HG03060 (cell line): ENCODE data around the gene IL17B.

Experiments used
- ATAC-seq: cut with Tn5 transposase; IDR thresholded peaks from one replicate; pipeline ENCODE4 v1.9.1; 2021; ENCODE audit warnings: low read depth, moderate number of reproducible peaks; ENCODE audit not compliant: unreplicated experiment

The IL17B gene

DNA sequence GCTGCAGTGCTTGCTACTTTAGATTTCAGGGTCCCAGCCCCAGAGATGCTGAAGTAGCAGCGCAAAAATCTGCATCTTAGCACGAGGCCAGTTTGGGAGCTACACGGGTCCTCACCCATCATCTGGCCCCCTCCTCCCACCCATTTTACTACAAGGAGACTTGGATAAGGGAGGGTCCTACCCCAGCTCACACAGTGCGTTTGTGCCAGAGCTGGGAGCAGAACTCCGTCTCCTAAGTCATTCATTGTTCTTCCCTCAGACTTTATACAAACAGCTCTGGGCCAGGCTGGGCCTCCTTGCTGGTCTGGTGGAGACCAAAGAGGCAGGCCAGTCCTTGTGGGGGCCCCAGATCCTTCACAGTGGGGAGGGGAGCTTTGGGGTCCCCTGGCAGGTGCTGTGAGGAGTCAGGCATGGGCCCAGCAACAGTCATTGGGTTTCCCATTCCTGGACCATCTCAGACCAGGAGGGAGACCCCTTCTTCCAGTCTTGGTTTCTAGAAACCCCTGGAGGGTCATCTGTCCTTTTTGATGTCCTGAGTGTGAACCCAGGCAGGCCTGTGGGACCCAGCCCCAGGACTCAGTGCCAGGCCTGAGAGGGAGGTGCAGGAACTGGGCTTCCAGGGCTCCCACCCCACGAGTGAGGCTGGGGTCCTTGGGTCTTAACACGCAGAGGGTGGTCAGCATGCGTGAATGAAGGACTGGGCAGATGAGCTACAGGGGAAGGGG is 2.3 kb upstream of the IL17B start:
- ATAC-seq = no peak

DNA sequence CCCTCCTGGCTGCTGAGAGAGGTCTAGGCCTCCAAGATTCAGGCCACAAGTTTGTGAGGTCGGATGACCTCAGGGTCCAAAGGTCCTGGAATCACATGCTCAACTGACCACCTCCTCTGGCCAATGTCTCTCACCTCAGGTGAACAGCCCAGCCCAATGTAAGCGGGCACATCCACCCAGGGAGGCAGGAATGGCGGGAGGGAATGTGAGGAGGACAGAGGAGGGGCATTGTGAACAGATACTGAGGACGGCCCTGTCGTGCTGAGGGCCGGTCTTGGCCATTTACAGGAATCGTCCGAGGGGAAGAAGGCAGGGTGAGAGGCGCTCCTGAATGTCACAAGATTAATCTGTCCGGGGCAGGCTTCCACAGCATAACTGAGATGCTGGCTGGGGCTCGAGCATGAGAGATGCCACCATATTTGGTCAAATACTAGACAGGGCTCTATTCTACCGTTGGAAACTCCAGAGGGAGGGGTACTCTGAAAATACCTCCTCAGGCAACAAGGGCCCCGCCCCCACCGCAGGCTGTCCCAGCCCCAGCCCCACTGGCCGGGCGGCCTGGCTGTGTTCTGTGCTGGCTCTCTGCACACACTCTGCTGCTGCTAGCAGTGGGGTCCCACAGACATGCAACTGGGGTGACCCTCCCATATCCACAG is 1.5 kb upstream of the IL17B start:
- ATAC-seq = no peak

DNA sequence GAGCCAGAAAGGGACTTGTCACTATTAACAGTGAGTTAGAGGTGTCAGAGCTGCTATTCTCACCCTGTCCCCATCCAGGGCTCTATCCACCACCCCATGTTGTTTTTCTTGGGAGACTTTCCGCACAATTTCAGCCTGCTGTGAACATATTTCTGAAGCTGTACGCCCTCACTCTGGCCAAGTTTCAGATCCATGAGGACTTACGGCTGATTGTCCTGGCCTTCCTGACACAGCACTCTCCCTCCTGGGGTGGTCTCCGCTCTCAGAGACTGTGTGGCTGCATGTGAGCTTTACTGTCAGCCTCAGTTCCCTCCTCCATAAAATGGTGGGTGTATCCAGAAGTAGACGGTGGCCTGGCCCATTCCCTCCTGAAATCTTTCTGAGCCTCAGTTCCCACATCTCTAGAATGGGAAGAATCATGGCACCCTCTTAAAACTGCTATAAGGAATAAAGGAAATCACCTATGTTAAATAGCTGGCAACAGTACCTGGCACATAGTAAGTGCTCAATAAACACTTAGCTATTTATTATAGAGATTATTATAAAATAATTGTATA is 804 bp upstream of the IL17B start:
- ATAC-seq = no peak

DNA sequence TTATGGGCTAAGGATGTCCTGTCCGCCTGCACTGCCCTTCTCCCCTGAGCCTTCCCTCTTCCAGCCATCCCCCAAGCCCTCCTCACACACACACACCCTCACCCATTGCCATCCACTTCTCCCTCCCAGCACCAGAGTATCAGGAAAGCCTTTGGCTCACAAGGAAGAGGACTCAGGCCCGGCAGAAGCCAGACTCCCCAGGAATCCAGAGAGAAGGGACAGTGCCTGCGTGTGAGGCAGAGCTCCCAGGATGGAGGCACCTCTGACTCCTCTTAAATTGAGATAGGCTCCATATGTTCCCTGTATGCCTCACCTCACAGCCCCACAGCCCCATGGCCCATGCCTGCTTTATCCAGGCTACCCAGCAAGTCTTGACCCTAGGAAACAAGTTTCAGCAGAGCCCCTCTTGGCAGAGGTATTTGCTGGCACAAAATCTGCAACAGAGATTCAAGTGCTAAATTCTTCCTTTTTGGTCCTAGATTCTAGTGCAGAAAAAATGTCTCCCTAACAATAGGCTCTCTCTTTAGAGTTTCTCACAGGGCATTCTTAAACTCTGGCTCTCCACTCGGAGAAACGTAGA is 761 bp downstream of the IL17B start:
- ATAC-seq = no peak

DNA sequence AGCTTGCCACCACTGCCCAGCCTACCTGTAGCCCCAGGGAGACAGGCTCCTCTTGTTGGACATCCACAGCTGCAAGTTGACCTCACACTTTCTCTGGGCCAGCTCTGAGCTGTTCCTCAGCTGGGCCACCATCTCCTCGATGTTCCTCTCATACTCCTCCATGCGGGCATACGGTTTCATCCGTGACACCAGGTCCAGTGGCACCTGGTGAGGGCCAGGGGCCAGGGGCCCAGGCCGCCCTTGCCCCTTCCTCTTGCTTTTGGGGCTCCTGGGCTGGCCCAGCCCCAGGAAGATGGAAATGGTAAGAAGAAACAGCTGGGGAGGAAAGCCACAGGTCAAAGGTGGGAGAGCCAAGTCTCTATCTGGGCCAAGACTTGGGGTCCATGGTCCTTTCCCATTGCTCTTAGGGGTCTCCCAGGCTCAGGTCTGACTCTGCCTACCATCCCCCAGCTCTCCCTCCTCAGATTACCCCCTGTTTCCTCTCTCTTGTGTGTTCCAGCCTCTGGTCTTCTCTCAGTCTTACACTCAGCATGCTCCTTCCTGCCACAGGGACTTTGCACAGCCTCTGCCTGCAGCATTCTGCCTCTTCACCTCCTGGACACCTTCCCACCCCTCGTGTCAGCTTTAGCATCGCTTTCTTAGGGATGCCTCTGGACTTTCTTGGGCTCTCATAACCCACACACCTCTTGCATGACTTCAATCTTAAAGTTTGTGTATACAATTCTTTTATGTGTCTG is 2.2 kb downstream of the IL17B start:
- no peak for ATAC-seq

DNA sequence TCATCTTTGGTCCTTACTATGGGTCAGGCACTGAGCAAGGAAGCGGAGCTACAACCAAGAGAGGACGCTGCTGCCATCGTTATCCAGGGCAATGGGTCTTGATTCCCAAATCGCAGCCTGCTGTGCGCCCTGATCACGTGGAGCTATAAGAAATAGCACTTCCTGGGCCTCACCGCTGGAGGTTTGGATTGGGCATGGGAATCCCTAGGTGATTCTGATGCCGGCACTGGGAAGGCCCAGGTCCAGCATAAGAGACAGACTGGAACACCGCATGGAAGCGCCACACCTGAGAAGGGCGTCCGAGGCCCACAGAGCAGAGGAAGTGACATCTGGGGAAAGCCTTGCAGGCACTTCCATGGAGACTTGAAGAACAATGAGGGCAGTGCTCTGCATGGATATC is 3.0 kb downstream of the IL17B start:
- no peak for ATAC-seq

DNA sequence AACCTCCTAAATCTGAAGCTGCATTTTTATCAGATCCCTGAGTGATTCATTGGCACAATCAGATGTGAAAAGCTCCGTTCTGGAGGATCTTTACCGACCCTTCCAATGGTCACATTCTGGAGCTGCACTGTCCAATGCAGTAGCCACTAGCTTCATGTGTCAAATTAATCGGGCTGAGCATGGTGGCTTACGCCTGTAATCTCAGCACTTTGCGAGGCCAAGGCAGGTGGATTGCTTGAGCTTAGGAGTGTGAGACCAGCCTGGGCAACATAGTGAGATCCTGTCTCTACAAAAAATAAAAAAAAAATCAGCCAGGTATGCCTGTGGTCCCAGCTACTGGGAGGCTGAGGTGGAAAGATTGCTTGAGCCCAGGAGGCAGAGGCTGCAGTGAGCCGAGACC is 3.7 kb downstream of the IL17B start:
- no peak for ATAC-seq

DNA sequence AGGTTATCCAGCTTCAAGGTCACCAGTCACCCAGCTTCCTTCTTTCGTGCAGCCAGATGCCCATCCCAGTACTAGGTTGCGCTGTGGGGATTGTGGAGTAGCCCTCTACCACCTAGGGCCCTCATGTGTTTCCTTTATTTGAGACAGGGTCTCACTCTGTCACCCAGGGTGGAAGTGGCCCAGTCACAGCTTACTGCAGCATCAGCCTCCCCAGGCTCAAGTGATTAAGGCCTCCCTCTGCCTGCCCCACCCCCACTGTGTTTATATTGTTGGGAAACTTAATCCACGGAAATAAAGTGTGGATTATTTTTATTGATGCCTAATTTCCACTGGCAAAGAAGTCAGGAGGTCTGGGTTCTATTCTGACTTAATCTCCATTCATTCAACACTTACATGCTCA is 4.3 kb downstream of the IL17B start:
- no peak for ATAC-seq

DNA sequence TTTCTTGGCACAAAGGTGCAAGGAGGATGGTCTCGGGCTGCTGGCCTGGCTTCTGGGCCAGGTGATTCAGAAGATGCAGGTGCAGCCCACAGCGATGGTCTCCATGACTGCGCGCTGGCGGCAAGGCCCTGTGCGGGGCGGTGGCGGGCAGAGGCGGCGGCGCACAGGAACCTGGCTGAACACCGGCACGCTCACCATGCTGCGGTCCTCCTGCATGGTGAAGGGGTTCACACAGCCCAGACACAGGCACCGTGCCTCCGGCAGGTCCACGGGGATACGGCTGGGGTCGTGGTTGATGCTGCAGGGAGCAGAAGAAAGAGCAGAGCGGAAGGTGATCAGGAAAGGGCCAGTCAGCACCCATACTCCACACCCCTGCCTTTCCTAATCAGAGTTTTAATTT is 4.8 kb downstream of the IL17B start:
- ATAC-seq = no peak

DNA sequence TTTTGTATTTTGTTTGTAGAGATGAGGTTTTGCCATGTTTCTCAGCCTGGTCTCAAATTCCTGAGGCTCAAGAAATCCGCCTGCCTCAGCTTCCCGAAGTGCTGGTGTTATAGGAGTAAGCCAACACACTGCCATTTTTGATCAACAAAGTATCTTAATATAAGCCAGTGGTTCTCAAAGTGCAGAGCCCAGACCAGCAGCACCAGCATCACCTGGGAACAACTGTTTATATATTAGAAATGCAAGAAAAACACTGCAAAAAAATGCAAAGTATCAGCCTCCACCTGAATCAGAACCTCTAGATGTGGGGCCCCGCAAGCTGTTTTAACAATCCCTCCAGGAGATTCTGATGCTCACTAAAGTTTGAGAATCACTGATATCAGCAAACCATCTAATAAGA is 6.2 kb downstream of the IL17B start:
- ATAC-seq = no peak

DNA sequence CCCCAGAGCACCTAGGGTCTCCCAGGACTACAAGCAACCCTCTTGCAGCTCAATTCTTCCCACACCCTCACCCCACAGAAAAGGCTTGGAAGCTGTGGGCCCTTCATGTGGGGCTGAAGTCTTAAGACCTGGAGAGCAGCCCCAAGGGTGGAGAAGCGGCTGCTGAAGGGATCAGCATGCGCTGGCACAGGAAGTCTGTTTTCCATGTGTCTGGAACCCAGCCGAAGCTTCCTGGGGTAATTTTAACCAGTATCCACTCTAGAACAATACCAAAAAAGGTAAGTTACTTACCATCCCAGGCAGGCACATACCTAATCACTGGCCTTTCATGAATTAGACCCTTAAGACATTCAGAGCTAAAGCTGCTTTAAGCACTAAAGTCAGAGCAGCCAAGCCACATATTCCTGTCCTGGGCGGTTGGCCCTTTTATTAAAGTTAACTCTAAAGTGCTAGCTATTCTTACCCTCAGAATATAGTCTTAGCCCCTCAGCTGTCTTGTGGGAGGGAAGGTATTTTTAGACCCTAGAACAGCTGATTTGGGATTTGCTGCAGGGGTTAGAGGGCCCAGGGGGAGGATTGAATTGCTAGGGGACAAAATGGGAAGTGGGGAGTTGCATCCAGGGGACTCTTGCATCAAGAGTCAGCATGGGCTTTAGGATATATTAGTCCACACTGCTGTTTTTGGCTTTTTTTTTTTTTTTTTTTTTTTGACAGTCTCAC is 6.9 kb downstream of the IL17B start:
- ATAC-seq = no peak

DNA sequence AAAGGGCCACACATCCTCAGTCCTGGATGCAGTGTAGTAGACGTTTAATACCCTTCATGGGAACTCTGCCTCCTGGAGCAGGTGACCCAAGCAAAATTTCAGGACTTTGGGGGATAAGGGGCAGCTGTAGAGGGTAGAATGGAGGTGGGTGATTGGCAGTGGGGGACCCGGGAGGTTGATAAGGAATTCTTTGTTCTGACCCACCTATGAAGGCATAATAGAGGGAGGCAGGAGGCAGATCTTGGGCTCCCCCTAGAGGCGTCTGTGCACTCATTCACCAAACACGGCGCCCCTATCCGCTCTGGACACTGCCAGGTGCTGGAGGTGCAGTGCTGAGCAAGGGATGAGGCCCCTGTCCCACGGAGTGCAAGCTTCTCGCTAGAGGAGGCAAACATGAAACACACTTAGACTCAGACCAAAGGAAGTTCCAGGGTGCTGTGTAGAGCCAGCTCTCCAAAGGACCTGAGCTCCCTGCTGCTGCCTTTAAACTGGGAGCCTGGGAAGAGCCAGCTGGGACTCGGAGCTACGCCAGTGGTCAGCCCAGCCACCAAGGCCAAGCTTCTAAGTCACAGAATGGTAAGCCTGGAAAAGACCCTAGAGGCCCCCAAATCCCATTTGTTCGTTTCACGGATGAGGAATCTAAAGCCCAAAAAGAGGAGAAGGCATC is 7.7 kb downstream of the IL17B start:
- no peak for ATAC-seq

DNA sequence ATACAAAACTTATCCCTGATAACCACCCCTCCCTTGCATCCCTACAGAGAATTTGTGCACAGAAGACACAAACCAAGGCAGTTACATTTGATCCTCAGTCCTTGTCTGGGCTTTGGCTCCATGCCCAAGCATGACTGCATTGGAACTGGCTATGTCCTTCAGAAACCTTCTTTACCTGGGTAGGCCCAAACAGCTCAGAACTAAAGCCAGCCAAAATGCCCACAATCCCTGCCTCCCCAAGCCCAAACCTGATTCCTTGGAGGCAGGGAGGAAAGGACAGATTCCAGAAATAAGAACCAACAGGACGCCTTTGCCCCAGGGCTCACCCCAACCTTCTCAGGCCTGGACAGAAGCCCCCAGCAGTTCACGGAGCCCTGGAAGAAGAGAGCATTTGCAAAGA is 8.2 kb downstream of the IL17B start:
- no peak for ATAC-seq

DNA sequence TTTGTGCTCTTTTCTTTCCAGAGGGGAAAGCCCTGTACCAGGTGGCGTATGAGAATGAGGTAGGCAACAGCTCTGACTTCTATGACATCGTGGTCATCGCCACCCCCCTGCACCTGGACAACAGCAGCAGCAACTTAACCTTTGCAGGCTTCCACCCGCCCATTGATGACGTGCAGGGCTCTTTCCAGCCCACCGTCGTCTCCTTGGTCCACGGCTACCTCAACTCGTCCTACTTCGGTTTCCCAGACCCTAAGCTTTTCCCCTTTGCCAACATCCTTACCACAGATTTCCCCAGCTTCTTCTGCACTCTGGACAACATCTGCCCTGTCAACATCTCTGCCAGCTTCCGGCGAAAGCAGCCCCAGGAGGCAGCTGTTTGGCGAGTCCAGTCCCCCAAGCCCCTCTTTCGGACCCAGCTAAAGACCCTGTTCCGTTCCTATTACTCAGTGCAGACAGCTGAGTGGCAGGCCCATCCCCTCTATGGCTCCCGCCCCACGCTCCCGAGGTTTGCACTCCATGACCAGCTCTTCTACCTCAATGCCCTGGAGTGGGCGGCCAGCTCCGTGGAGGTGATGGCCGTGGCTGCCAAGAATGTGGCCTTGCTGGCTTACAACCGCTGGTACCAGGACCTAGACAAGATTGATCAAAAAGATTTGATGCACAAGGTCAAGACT is 11.0 kb downstream of the IL17B start:
- ATAC-seq = no peak

DNA sequence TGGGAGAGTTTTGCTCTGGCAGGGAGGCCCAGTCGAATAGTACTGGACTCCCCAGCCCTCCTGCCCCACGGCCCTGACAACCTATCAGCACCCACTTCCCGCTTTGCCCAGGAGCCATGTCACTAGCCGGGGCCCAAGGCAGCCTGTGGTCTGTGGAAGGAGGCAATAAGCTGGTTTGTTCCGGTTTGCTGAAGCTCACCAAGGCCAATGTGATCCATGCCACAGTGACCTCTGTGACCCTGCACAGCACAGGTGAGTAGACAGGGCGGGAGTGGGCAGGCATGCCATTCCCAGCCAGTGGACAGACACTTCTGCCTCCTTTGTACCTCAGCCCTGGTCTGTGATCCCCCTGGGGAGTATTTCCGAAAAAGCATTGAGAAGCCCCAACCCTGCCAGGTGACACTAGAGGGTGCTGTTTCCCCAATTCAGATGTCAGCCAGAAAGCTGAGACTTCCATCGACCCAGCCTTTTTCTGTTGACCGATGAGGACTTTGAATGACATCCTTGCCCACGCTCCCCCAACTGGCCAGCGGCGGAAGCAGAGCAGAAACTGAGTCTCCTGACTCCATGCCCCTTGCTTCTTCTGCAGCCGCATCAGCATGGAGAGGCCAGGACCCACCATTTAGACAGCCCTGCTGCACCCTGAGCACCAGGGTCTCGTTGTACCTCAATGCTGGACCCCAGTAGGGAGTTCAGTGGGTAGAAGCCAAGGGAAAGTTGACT is 11.7 kb downstream of the IL17B start:
- no peak for ATAC-seq

DNA sequence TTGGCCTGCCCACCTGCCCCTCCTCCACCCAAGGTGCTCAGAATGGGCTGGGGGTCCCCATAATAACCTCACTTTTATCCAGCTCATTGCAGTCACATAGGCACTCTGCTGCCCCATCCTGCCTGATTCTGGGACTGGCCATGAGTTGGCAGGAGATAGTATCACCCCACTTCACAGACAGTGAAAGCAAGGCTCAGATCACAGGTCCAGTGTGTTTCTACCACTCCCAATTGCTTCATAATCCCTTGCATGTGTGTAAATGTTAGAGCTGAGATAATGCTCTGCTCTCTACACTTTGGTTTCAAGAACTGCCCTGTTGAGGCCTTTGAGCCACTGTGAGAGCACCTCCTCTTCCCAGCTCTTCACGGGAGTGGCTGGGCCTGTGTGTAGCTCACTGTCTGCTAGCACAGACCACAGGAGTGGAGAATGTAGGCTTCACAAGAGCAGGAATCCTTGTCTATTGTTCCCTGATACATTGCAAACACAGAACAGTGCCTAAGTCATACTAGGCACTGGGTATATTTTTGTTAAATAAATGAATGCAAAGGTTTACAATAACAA is 12.8 kb downstream of the IL17B start:
- ATAC-seq = no peak

DNA sequence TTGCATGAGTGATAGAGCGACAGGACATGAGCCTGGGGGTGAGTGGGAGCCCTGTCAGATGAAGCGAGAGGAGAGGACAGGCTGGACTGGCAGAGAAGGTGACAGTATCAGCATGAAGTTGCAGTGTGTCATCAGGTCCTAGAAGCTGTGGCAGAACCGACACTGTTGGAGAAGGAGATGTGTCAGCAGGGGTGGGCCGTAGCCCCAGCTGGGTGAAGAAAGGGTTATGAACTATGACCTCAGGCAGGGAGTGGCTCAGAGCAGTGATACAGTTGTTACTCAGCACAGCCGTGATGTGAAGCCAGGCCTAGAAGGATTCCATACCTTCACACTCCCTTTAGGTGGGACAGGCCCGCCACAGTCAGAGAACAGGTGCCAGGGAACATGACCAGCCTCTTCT is 13.7 kb downstream of the IL17B start:
- no peak for ATAC-seq

DNA sequence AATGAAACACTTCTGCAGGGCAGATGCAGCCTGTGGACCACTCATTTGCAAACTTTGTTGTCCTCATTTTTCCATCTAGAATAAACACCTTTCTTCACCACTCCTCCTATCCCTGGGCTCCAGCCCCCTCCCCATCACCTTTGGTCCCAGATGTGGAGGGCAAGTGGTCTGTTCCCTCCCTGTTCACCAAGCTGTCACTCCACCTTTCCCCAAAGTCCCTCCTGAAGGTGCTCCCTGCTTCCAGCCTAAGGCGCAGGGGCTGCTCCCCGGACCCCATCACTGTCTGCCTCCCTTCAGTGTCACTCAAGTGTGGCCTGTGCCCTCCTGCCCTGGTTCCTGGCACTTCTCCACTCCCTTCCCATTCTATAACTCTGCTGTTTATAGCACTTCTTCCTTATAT is 14.4 kb downstream of the IL17B start:
- no peak for ATAC-seq

DNA sequence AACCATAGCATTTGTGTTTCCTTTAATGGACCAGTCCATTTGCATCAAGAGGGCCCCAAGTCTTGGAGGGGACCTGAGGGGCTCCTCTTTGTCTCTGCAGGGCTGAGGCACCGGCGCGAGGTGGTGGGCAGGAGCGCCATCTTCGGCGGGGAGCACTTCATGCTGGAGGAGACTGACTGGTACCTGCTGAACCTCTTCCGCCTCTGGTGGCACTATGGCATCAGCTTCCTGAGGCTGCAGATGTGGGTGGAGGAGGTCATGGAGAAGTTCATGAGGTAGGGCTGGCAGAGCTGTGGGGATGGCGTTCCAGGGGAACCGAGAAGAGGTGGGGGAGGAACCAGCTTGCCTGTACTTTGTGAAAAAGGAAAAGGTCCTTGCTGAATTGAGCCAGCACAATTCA is 15.2 kb downstream of the IL17B start:
- ATAC-seq = no peak
